RWPE1 (cell line): Measurements from ENCODE around the gene GAA.

Experiments used
- CTCF ChIA-PET: fragments of 350-600 bp; sonication (Branson Sonifier 250); formaldehyde crosslinking; extraction: SDS; loops from one replicate; lab custom pipeline; 2021; lab: Yijun Ruan, JAX
- POLR2A ChIA-PET: fragments of 400-600 bp; formaldehyde crosslinking; extraction: SDS; loops from one replicate; lab custom pipeline; 2020; ENCODE audit warnings: antibody characterized with exemption; ENCODE audit not compliant: low non-redundant PET; lab: Yijun Ruan, JAX
- DNase-seq: peaks from one replicate; pipeline ENCODE4 v3.0.0; 2012; ENCODE audit warnings: low spot score
- H3K27ac ChIP-seq: fragments of 450-650 bp; 2 replicates; pipeline ENCODE4 v1.5.1; 2017
- TF ChIP-seq, protein P1 (sequence below): fragments of 450-650 bp; conservative IDR thresholded peaks from 2 replicates; pipeline ENCODE4 v1.5.1; 2017; ENCODE audit warnings: low read depth, mild to moderate bottlenecking

GAA gene

GRCh38 chr17:80095844-80096475, 5.4 kb upstream of the GAA start:
- ChIA-PET POLR2A (no interaction called here), CTCF (interaction anchor here (0.6 to 1.2 kb wide), 2 partner anchors 13 to 73 kb away, joined by 3 to 5 read pairs; no protein-coding TSS in a partner anchor)
- H3K27ac ChIP-seq: no peak overlapping the region
- DNase-seq: no peak
- TF ChIP-seq, protein P1, sequence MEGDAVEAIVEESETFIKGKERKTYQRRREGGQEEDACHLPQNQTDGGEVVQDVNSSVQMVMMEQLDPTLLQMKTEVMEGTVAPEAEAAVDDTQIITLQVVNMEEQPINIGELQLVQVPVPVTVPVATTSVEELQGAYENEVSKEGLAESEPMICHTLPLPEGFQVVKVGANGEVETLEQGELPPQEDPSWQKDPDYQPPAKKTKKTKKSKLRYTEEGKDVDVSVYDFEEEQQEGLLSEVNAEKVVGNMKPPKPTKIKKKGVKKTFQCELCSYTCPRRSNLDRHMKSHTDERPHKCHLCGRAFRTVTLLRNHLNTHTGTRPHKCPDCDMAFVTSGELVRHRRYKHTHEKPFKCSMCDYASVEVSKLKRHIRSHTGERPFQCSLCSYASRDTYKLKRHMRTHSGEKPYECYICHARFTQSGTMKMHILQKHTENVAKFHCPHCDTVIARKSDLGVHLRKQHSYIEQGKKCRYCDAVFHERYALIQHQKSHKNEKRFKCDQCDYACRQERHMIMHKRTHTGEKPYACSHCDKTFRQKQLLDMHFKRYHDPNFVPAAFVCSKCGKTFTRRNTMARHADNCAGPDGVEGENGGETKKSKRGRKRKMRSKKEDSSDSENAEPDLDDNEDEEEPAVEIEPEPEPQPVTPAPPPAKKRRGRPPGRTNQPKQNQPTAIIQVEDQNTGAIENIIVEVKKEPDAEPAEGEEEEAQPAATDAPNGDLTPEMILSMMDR: no peak

GRCh38 chr17:80096561-80097021, 4.8 kb upstream of the GAA start:
- CTCF ChIA-PET: no interaction called here
- H3K27ac ChIP-seq: no peak overlapping the region
- TF ChIP-seq, protein P1: no peak
- no peak for DNase-seq
- POLR2A ChIA-PET: no interaction called here

DNA sequence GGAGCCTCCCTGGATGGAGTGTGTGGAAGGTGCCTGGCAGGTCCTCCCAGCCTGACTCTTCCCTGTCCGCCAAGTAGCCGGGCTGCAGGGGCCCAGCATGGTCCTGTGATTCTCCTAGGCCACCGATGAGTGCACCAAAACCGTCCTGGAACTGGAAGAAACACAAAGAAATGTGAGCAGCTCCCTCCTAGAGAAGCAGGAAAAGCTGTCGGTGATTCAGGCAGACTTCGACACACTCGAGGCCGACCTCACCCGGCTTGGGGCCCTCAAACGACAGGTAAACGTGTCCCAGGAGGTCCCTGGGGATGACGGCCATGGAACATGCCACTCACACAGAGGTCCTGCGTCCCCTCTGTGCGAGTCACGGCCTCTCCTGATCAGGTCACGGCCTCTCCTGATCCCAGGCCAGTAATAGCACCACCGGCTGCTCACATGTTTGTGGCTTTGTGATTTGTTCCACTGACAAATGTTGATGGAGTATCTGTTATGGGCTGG, 4.2 kb upstream of the GAA start:
- no peak for DNase-seq
- H3K27ac ChIP-seq: no peak overlapping the region
- POLR2A ChIA-PET: no interaction called here
- CTCF ChIA-PET: no interaction called here
- TF ChIP-seq, protein P1: no peak

- POLR2A ChIA-PET: interaction anchor here (0.7 kb wide), 1 partner anchor 35 kb away, joined by 6 read pairs; no protein-coding TSS in a partner anchor
Observed at GRCh38 chr17:80097844-80098691, 3.3 kb upstream of the GAA start.

GRCh38 chr17:80099291-80100034, 1.9 kb upstream of the GAA start:
- POLR2A ChIA-PET: no interaction called here
- CTCF ChIA-PET: no interaction called here

More at GRCh38 chr17:80097844-80098691, 3.3 kb upstream of the GAA start:
- TF ChIP-seq, protein P1: no peak
- no peak for DNase-seq
- no peak overlapping the region for H3K27ac ChIP-seq
- CTCF ChIA-PET: no interaction called here

More at GRCh38 chr17:80099291-80100034, 1.9 kb upstream of the GAA start:
- no peak overlapping the region for H3K27ac ChIP-seq
- TF ChIP-seq, protein P1: no peak
- DNase-seq: no peak
